ENCODE measurements around the gene ARSA. TPM values are rescaled to one million over a fixed set of nuclear protein-coding genes. Genes with fewer than 3 reads are reported as not detected.
"Not testable (repeated sequence)": the region's sequence is repeated elsewhere in the genome, so short reads cannot be mapped to it uniquely, and the experiment has no call there.

The ARSA gene
- total RNA-seq, 3 donors from 2014 or later (not counting 1 experiment from before 2014, with no cell fraction given) = 69.2 to 77.8 (median 69.3) TPM

- no peak overlapping the region for H3K4me3 Mint-ChIP-seq
- Histone ChIP-seq H3K27ac (ENCODE audit: low read length) (no peak overlapping the region), H3K4me1 (ENCODE audit: control insufficient read depth, insufficient read depth, low read length) (no peaks in the 10 kb centered on the region), H3K4me3 (ENCODE audit: low read length) (no peak overlapping the region), H3K27me3 (ENCODE audit: control insufficient read depth, insufficient read depth, low read length) (peaks cover 10% of the 10 kb centered on the region), H3K9me3 (ENCODE audit: control insufficient read depth, insufficient read depth, low read length) (no peaks in the 10 kb centered on the region), H3K36me3 (ENCODE audit: control insufficient read depth, insufficient read depth, low read length) (no peaks in the 10 kb centered on the region)
- no peak for TF ChIP-seq CTCF (IDR thresholded peaks at IDR 0.05)
- DNase-seq (no peak), ATAC-seq (no peak)
- intact Hi-C loops (cut with micrococcal nuclease) = no loop called here
- no peak overlapping the region for H3K27ac Mint-ChIP-seq
- peaks cover 9 to 31% of the 10 kb centered on the region in 2 donors for H3K27me3 Mint-ChIP-seq (ENCODE audit: low read depth in 2 of 2)
- H3K4me1 Mint-ChIP-seq = peaks cover 6 to 11% of the 10 kb centered on the region in 2 donors
- WGBS (ENCODE audit: insufficient coverage) = 85% methylated on average over 12 of the region's 12 CpGs
- no peaks in the 10 kb centered on the region for H3K36me3 Mint-ChIP-seq
- H3K9me3 Mint-ChIP-seq = no peaks in the 10 kb centered on the region
Measured at GRCh38 chr22:50609599-50609998, 18.4 kb downstream of the ARSA start.

- Histone ChIP-seq H3K27me3 (ENCODE audit: control insufficient read depth, insufficient read depth, low read length) (peaks cover 10% of the 10 kb centered on the region), H3K4me3 (ENCODE audit: low read length) (no peak overlapping the region), H3K27ac (ENCODE audit: low read length) (no peak overlapping the region), H3K36me3 (ENCODE audit: control insufficient read depth, insufficient read depth, low read length) (no peaks in the 10 kb centered on the region), H3K9me3 (ENCODE audit: control insufficient read depth, insufficient read depth, low read length) (no peaks in the 10 kb centered on the region), H3K4me1 (ENCODE audit: control insufficient read depth, insufficient read depth, low read length) (no peaks in the 10 kb centered on the region)
- WGBS (ENCODE audit: insufficient coverage) = 90% methylated on average over 10 of the region's 10 CpGs
- Mint-ChIP-seq H3K27me3 (ENCODE audit: low read depth in 2 of 2) (peaks cover 9 to 31% of the 10 kb centered on the region in 2 donors), H3K36me3 (no peaks in the 10 kb centered on the region), H3K4me1 (peaks cover 6 to 11% of the 10 kb centered on the region in 2 donors), H3K9me3 (no peaks in the 10 kb centered on the region), H3K4me3 (no peak overlapping the region), H3K27ac (no peak overlapping the region)
- intact Hi-C loops (cut with micrococcal nuclease) = no loop called here
- TF ChIP-seq CTCF (IDR thresholded peaks at IDR 0.05) = no peak
- no peak for ATAC-seq
- no peak for DNase-seq
Measured at GRCh38 chr22:50608996-50609395, 19.0 kb downstream of the ARSA start.

- H3K4me1 Mint-ChIP-seq; H3K4me3 Mint-ChIP-seq; H3K27ac ChIP-seq (ENCODE audit: low read length); H3K9me3 Mint-ChIP-seq; ATAC-seq; DNase-seq; intact Hi-C loops (cut with micrococcal nuclease); H3K9me3 ChIP-seq (ENCODE audit: control insufficient read depth, insufficient read depth, low read length); H3K27ac Mint-ChIP-seq; H3K4me3 ChIP-seq (ENCODE audit: low read length); H3K4me1 ChIP-seq (ENCODE audit: control insufficient read depth, insufficient read depth, low read length); H3K36me3 Mint-ChIP-seq; H3K36me3 ChIP-seq (ENCODE audit: control insufficient read depth, insufficient read depth, low read length): not testable (repeated sequence)
- peaks cover 14% of the 10 kb centered on the region for H3K27me3 ChIP-seq (ENCODE audit: control insufficient read depth, insufficient read depth, low read length)
- peaks cover 9 to 32% of the 10 kb centered on the region in 2 donors for H3K27me3 Mint-ChIP-seq (ENCODE audit: low read depth in 2 of 2)
- WGBS (ENCODE audit: insufficient coverage) = 88% methylated on average over 39 of the region's 39 CpGs
Measured at GRCh38 chr22:50608058-50608840, 19.7 kb downstream of the ARSA start.

GRCh38 chr22:50607659-50608020 is 20.3 kb downstream of the ARSA start:
- H3K4me1 ChIP-seq (ENCODE audit: control insufficient read depth, insufficient read depth, low read length) = no peaks in the 10 kb centered on the region
- peaks cover under 1 to 1% of the 10 kb centered on the region in 2 donors for H3K4me1 Mint-ChIP-seq

More at GRCh38 chr22:50607659-50608020, 20.3 kb downstream of the ARSA start:
- DNase-seq (no peak), ATAC-seq (no peak)
- Histone ChIP-seq H3K36me3 (ENCODE audit: control insufficient read depth, insufficient read depth, low read length) (no peaks in the 10 kb centered on the region), H3K9me3 (ENCODE audit: control insufficient read depth, insufficient read depth, low read length) (no peaks in the 10 kb centered on the region), H3K4me3 (ENCODE audit: low read length) (no peak overlapping the region), H3K27ac (ENCODE audit: low read length) (no peak overlapping the region), H3K27me3 (ENCODE audit: control insufficient read depth, insufficient read depth, low read length) (peaks cover 20% of the 10 kb centered on the region)
- WGBS (ENCODE audit: insufficient coverage) = 65% methylated on average over 6 of the region's 6 CpGs
- H3K27me3 Mint-ChIP-seq (ENCODE audit: low read depth in 2 of 2) = peaks cover 15 to 34% of the 10 kb centered on the region in 2 donors
- H3K4me3 Mint-ChIP-seq = no peak overlapping the region
- intact Hi-C loops (cut with micrococcal nuclease) = no loop called here
- no peaks in the 10 kb centered on the region for H3K36me3 Mint-ChIP-seq
- no peak for TF ChIP-seq CTCF (IDR thresholded peaks at IDR 0.05)
- no peaks in the 10 kb centered on the region for H3K9me3 Mint-ChIP-seq
- no peak overlapping the region for H3K27ac Mint-ChIP-seq
